OCI-LY1 (cell line): ENCODE data around the gene RIGI.
"Not testable (repeated sequence)": the region's sequence is repeated elsewhere in the genome, so short reads cannot be mapped to it uniquely, and the experiment has no call there.

Source experiments
- H2AFZ ChIP-seq: fragments of 200-600 bp; sonication (generic), shearing (Covaris generic); 2 replicates; pipeline ENCODE4 v1.6.0; 2014; ENCODE audit warnings: antibody characterized with exemption, mild to moderate bottlenecking, low read length
- H3F3A ChIP-seq: fragments of 200-600 bp; sonication (generic), shearing (Covaris generic); 2 replicates; pipeline ENCODE4 v1.6.0; 2014; ENCODE audit warnings: mild to moderate bottlenecking, antibody characterized with exemption, low read length, moderate library complexity; ENCODE audit not compliant: insufficient read depth
- H3K27ac ChIP-seq: fragments of 200-600 bp; sonication (generic); 2 replicates; pipeline ENCODE4 v1.5.1; 2014; ENCODE audit warnings: low read length, mixed run types, mild to moderate bottlenecking, low read depth; ENCODE audit not compliant: poor library complexity, severe bottlenecking
- H3K27me3 ChIP-seq: fragments of 200-600 bp; sonication (generic); 2 replicates; pipeline ENCODE4 v1.6.0; 2014; ENCODE audit warnings: antibody characterized with exemption, mild to moderate bottlenecking, low read length, moderate library complexity; ENCODE audit not compliant: insufficient read depth
- H3K36me3 ChIP-seq: fragments of 200-600 bp; sonication (generic); 2 replicates; pipeline ENCODE4 v1.6.1; 2014; ENCODE audit warnings: mild to moderate bottlenecking, antibody characterized with exemption, low read length, moderate library complexity, mixed read lengths; ENCODE audit not compliant: insufficient read depth
- H3K4me1 ChIP-seq: fragments of 200-600 bp; sonication (generic); 2 replicates; pipeline ENCODE4 v1.5.1; 2014; ENCODE audit warnings: mild to moderate bottlenecking, low read length, moderate library complexity; ENCODE audit not compliant: insufficient read depth, severe bottlenecking
- H3K4me2 ChIP-seq: fragments of 200-600 bp; sonication (generic), shearing (Covaris generic); 2 replicates; pipeline ENCODE4 v1.6.1; 2014; ENCODE audit warnings: low read length
- H3K4me3 ChIP-seq: fragments of 200-600 bp; sonication (generic); 2 replicates; pipeline ENCODE4 v1.5.1; 2014; ENCODE audit warnings: low read length, low read depth, mild to moderate bottlenecking, mixed read lengths; ENCODE audit not compliant: poor library complexity, severe bottlenecking
- H3K79me2 ChIP-seq: fragments of 200-600 bp; shearing (Covaris generic); 2 replicates; pipeline ENCODE4 v1.6.1; 2016; ENCODE audit warnings: mixed run types, low read length, mixed read lengths; ENCODE audit not compliant: insufficient read depth
- H3K9ac ChIP-seq: fragments of 200-600 bp; sonication (generic), shearing (Covaris generic); 2 replicates; pipeline ENCODE4 v1.6.1; 2014; ENCODE audit warnings: mild to moderate bottlenecking, low read length, mixed read lengths
- H3K9me2 ChIP-seq: fragments of 200-600 bp; sonication (generic), shearing (Covaris generic); 2 replicates; pipeline ENCODE4 v1.6.1; 2014; ENCODE audit warnings: low read depth, mild to moderate bottlenecking, low read length, mixed read lengths
- H3K9me3 ChIP-seq: fragments of 200-600 bp; shearing (Covaris generic); 2 replicates; pipeline ENCODE4 v1.6.1; 2014; ENCODE audit warnings: low read length, mixed read lengths
- H4K20me1 ChIP-seq: fragments of 200-600 bp; sonication (generic), shearing (Covaris generic); 2 replicates; pipeline ENCODE4 v1.6.0; 2016; ENCODE audit warnings: mild to moderate bottlenecking, low read length; ENCODE audit not compliant: insufficient read depth
- EZH2 ChIP-seq: fragments of 200-600 bp; sonication (generic), shearing (Covaris generic); IDR thresholded peaks from 2 replicates; pipeline ENCODE4 v1.8.0; 2017; ENCODE audit warnings: borderline replicate concordance, mixed run types, mild to moderate bottlenecking, antibody characterized with exemption, low read length, moderate library complexity, mixed read lengths
- TF ChIP-seq, protein P1 (sequence below): fragments of 200-600 bp; sonication (generic), shearing (Covaris generic); IDR thresholded peaks from 2 replicates; pipeline ENCODE4 v1.5.1; 2017; ENCODE audit warnings: mild to moderate bottlenecking, antibody characterized with exemption, low read length, moderate library complexity, mixed read lengths

The RIGI gene

GRCh38 chr9:32524892-32525708, 896 bp downstream of the RIGI start:
- Histone ChIP-seq H3F3A (no peaks in the 10 kb centered on the region), H3K4me2 (peak overlapping the region; percentile 94), H3K27ac (peak overlapping the region; percentile 4), H3K4me1 (peaks cover 17% of the 10 kb centered on the region), H3K79me2 (no peaks in the 10 kb centered on the region), H3K4me3 (peak overlapping the region; percentile 65), H3K9me3 (peaks cover 4% of the 10 kb centered on the region), H4K20me1 (no peaks in the 10 kb centered on the region), H3K27me3 (no peaks in the 10 kb centered on the region), H2AFZ (0 out of 2 replicates have a peak overlapping the region, but pooled peaks have one; percentile 81), H3K9me2 (no peaks in the 10 kb centered on the region), H3K9ac (peak overlapping the region; percentile 73), H3K36me3 (no peaks in the 10 kb centered on the region)
- no peak for TF ChIP-seq EZH2
- TF ChIP-seq, protein P1, sequence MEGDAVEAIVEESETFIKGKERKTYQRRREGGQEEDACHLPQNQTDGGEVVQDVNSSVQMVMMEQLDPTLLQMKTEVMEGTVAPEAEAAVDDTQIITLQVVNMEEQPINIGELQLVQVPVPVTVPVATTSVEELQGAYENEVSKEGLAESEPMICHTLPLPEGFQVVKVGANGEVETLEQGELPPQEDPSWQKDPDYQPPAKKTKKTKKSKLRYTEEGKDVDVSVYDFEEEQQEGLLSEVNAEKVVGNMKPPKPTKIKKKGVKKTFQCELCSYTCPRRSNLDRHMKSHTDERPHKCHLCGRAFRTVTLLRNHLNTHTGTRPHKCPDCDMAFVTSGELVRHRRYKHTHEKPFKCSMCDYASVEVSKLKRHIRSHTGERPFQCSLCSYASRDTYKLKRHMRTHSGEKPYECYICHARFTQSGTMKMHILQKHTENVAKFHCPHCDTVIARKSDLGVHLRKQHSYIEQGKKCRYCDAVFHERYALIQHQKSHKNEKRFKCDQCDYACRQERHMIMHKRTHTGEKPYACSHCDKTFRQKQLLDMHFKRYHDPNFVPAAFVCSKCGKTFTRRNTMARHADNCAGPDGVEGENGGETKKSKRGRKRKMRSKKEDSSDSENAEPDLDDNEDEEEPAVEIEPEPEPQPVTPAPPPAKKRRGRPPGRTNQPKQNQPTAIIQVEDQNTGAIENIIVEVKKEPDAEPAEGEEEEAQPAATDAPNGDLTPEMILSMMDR: no peak

- not testable (repeated sequence) for H3K9ac ChIP-seq, H2AFZ ChIP-seq, H3K4me3 ChIP-seq, H4K20me1 ChIP-seq, H3K27ac ChIP-seq, H3K9me3 ChIP-seq, H3K9me2 ChIP-seq, H3K27me3 ChIP-seq, H3K79me2 ChIP-seq, H3F3A ChIP-seq, H3K36me3 ChIP-seq, H3K4me2 ChIP-seq
- peaks cover 17% of the 10 kb centered on the region for H3K4me1 ChIP-seq
These were observed 1.5 kb downstream of the RIGI start for GRCh38 chr9:32524558-32524891.

DNA sequence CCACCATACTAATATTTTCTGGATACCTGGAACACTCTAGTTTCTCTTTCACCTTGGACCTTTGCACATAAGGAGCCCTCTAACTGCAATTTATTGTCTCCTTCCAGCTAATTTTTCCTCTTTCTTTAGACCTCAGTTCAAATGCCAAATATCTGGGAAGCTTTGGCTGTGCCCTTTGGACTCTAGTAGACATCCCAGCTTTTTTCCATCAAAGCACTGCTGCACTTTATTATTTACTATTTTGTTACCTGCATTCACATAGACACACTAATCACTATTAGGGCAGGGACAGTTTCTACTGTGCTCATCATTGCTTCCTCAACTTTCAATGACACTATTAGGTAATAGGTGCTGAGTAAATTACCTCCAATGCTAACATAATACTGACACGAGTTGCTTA, 2.1 kb downstream of the RIGI start:
- TF ChIP-seq, protein P1: no peak
- no peak for TF ChIP-seq EZH2
- Histone ChIP-seq H3F3A (no peaks in the 10 kb centered on the region), H3K27ac (no peak overlapping the region), H3K9ac (no peak overlapping the region), H3K9me2 (no peaks in the 10 kb centered on the region), H3K4me3 (no peak overlapping the region), H3K79me2 (no peaks in the 10 kb centered on the region), H2AFZ (no peak overlapping the region), H3K4me2 (no peak overlapping the region), H3K27me3 (no peaks in the 10 kb centered on the region), H4K20me1 (no peaks in the 10 kb centered on the region), H3K9me3 (peaks cover 10% of the 10 kb centered on the region), H3K36me3 (no peaks in the 10 kb centered on the region), H3K4me1 (peaks cover 17% of the 10 kb centered on the region)

- Histone ChIP-seq H2AFZ (no peak overlapping the region), H3F3A (no peaks in the 10 kb centered on the region), H3K9ac (no peak overlapping the region), H3K27ac (no peak overlapping the region), H3K79me2 (no peaks in the 10 kb centered on the region), H3K9me3 (peaks cover 27% of the 10 kb centered on the region), H3K36me3 (no peaks in the 10 kb centered on the region), H4K20me1 (no peaks in the 10 kb centered on the region), H3K4me3 (no peak overlapping the region), H3K4me2 (no peak overlapping the region), H3K27me3 (no peaks in the 10 kb centered on the region), H3K9me2 (no peaks in the 10 kb centered on the region), H3K4me1 (no peaks in the 10 kb centered on the region)
- no peak for TF ChIP-seq EZH2
- TF ChIP-seq, protein P1: no peak
These were observed 7.7 kb downstream of the RIGI start for GRCh38 chr9:32518276-32518675.
